Measurements from ENCODE around the gene NEUROG2. TPM values are rescaled to one million over a fixed set of nuclear protein-coding genes. Genes with fewer than 3 reads are reported as not detected.
A peak's percentile ranks its signal among the peaks of the same experiment; 100 is the strongest.

Gene NEUROG2
- not detected for total RNA-seq
- not detected for polyA plus RNA-seq
- long read RNA-seq, donor 1 = 0 reads
- long read RNA-seq, donor 2 = 0 reads

GRCh38 chr4:112516066-112516470, at the start of gene NEUROG2:
Gene NEUROG2 (minus strand): TSS chr4:112516180. CDS start chr4:112515475, 705 bp downstream.
- Histone ChIP-seq H3K9me3 (peaks cover 0 to 12% (median 0%) of the 10 kb centered on the region in 8 donors), H3K36me3 (no peaks in the 10 kb centered on the region), H3K27ac (no peak within 1 kb of the TSS), H3K4me3 (peak within 1 kb of the TSS; percentile 45 to 75 (median 57)), H3K4me1 (peaks cover 16 to 65% (median 57%) of the 10 kb centered on the region in 6 donors), H3K27me3 (replicated peaks in 1 of 7) (peaks cover 16 to 100% (median 100%) of the 10 kb centered on the region in 7 donors)
- WGBS, 5 donors = 0 to 2% (median 1%) methylated on average over 15 of the region's 15 CpGs
- DNase-seq = no peak
- TF ChIP-seq POLR2A (IDR thresholded peaks at IDR 0.05) (no peak), POLR2AphosphoS5 (IDR thresholded peaks at IDR 0.05) (no peak), CTCF (IDR thresholded peaks at IDR 0.05 in 8 of 11, conservative IDR thresholded peaks at IDR 0.05 in 3 of 11) (no peak)
- intact Hi-C loops (cut with DNase I; ENCODE audit: low total_unique reads) = no loop called here

- DNase-seq = no peak
- peaks cover 0 to 12% (median 0%) of the 10 kb centered on the region in 6 donors for H3K36me3 ChIP-seq
- intact Hi-C loops (cut with DNase I; ENCODE audit: low total_unique reads) = no loop called here
- H3K4me3 ChIP-seq = no peak overlapping the region
- 96 to 99% (median 98%) methylated on average over 25 of the region's 25 CpGs for WGBS, 5 donors
- H3K27ac ChIP-seq = no peak overlapping the region
- no peaks in the 10 kb centered on the region for H3K27me3 ChIP-seq (replicated peaks in 1 of 7)
- H3K4me1 ChIP-seq = peaks cover 0 to 8% (median 0%) of the 10 kb centered on the region in 6 donors
- H3K9me3 ChIP-seq = no peaks in the 10 kb centered on the region
- TF ChIP-seq CTCF (IDR thresholded peaks at IDR 0.05 in 8 of 11, conservative IDR thresholded peaks at IDR 0.05 in 3 of 11) (no peak), POLR2A (IDR thresholded peaks at IDR 0.05) (no peak), POLR2AphosphoS5 (IDR thresholded peaks at IDR 0.05) (no peak)
Measured at GRCh38 chr4:112564706-112565270, 48.8 kb upstream of the NEUROG2 start.

- TF ChIP-seq POLR2A (IDR thresholded peaks at IDR 0.05) = no peak
- TF ChIP-seq POLR2AphosphoS5 (IDR thresholded peaks at IDR 0.05) = no peak
- TF ChIP-seq CTCF (IDR thresholded peaks at IDR 0.05 in 8 of 11, conservative IDR thresholded peaks at IDR 0.05 in 3 of 11) = no peak
- Histone ChIP-seq H3K27ac (no peak overlapping the region), H3K36me3 (peaks cover 0 to 12% (median 0%) of the 10 kb centered on the region in 6 donors), H3K4me3 (no peak overlapping the region), H3K27me3 (replicated peaks in 1 of 7) (no peaks in the 10 kb centered on the region), H3K9me3 (no peaks in the 10 kb centered on the region), H3K4me1 (peaks cover 0 to 11% (median 0%) of the 10 kb centered on the region in 6 donors)
- DNase-seq = no peak
- intact Hi-C loops (cut with DNase I; ENCODE audit: low total_unique reads) = no loop called here
- 81 to 91% (median 87%) methylated on average over 4 of the region's 4 CpGs for WGBS, 5 donors
Measured at GRCh38 chr4:112563431-112564200, 47.6 kb upstream of the NEUROG2 start.
